Measurements from ENCODE around the gene CRADD. TPM values are rescaled to one million over a fixed set of nuclear protein-coding genes. Genes with fewer than 3 reads are reported as not detected.

The CRADD gene
- total RNA-seq, 1 donor from 2014 or later: 17.1 TPM

DNA sequence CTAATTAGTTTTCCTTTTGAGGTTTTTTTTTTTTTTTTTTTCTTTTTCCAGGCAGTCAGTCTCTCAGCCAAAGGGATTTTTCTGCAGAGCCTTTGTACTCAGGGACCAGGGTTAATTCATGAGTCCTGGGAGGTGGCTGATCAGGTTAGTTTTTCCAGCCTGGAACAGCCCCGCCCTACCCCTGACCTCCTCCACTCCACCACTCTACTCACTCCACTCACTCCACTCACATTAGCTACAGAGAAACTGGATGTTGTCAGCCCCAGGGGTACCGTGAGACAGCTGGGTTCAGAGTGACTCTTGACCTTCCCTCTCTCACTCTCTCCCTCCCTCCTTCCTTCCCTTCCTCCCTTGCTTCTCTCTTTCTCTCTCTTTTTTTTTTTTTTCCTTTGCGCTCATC is 161.0 kb downstream of the CRADD start:
- H3K4me1 ChIP-seq: no peaks in the 10 kb centered on the region
- no peak for DNase-seq
- H3K9me3 ChIP-seq: no peaks in the 10 kb centered on the region
- no peak overlapping the region for H3K4me3 ChIP-seq
- no peak overlapping the region for H3K27ac ChIP-seq
- peak; percentile 64 for ATAC-seq
- H3K27me3 ChIP-seq: no peaks in the 10 kb centered on the region
- TF ChIP-seq, protein P1, sequence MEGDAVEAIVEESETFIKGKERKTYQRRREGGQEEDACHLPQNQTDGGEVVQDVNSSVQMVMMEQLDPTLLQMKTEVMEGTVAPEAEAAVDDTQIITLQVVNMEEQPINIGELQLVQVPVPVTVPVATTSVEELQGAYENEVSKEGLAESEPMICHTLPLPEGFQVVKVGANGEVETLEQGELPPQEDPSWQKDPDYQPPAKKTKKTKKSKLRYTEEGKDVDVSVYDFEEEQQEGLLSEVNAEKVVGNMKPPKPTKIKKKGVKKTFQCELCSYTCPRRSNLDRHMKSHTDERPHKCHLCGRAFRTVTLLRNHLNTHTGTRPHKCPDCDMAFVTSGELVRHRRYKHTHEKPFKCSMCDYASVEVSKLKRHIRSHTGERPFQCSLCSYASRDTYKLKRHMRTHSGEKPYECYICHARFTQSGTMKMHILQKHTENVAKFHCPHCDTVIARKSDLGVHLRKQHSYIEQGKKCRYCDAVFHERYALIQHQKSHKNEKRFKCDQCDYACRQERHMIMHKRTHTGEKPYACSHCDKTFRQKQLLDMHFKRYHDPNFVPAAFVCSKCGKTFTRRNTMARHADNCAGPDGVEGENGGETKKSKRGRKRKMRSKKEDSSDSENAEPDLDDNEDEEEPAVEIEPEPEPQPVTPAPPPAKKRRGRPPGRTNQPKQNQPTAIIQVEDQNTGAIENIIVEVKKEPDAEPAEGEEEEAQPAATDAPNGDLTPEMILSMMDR (IDR thresholded peaks at IDR 0.05): no peak
- H3K36me3 ChIP-seq: no peaks in the 10 kb centered on the region
- intact Hi-C loops (cut with DNase I): no loop called here

DNA sequence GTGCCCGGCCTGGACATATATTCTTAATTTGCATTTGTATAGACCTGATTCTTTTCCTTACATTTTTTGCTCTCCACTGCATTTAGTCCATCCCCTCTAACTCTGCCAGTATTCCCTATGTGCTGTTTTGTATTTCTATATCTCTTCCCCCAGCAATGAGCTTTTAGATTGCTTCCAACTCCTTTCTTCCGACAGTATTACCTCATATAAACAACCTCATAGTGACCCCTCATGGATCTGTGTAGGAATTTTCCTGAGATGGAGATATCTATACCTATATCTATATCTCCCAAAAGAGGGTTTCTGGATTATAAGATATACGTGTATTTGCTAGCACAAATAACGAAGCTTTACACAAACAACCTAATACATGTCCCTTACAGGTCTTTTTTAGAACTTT is 161.9 kb downstream of the CRADD start:
- Histone ChIP-seq H3K4me3 (no peak overlapping the region), H3K9me3 (no peaks in the 10 kb centered on the region), H3K27ac (no peak overlapping the region), H3K27me3 (no peaks in the 10 kb centered on the region), H3K36me3 (no peaks in the 10 kb centered on the region), H3K4me1 (no peaks in the 10 kb centered on the region)
- intact Hi-C loops (cut with DNase I): no loop called here
- no peak for ATAC-seq
- TF ChIP-seq, protein P1 (IDR thresholded peaks at IDR 0.05): no peak
- DNase-seq: no peak

DNA sequence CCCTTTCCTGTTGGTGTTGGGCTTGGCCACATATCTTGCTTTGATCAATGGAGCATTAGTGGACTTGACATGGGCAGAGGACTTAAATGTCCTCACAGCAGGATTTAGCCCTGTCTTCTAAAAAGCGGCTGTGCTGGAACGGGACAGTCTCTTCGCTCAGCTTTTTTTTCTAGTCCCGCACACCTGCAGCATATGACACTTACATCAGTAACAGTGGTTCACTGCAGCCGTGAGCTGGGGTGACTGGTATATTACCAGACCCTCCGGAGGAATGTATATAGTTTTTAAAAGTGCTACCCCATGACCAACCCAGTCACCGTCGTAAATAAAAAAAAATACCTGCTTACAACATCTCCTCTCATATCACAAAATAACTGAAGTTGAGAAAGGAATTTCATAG is 164.5 kb downstream of the CRADD start:
- Histone ChIP-seq H3K9me3 (no peaks in the 10 kb centered on the region), H3K27me3 (no peaks in the 10 kb centered on the region), H3K36me3 (no peaks in the 10 kb centered on the region), H3K27ac (no peak overlapping the region), H3K4me3 (no peak overlapping the region), H3K4me1 (no peaks in the 10 kb centered on the region)
- intact Hi-C loops (cut with DNase I): no loop called here
- TF ChIP-seq, protein P1 (IDR thresholded peaks at IDR 0.05): no peak
- ATAC-seq (no peak), DNase-seq (no peak)

DNA sequence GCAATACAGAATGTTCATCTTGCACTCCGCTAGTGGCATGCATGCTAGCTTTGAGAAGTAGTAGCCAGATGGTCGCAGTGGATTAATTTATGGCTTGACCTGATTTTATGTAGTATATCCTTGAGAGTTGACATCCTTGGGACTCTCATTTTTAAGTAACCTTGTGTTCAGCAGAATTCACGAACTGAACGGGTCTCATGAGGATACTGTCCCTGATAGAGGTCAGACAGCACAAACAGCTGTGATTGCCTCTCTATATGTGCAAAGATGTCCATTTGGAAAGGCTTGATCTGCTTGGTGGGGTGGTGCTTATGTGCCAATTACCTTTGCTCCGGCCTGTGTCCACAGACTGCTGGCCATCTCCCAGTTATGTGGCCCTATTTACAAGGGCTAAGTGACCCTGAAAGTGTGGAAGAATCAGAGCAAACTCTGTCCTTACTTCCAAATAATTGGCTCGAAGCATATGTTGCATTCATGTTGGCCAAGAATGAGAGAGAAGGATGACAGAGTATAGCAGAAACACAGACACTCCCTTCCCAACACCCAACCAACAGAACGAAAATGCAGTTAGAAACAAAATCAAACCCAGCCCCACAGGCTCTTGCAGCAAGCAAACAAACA is 167.1 kb downstream of the CRADD start:
- H3K9me3 ChIP-seq: no peaks in the 10 kb centered on the region
- no peak overlapping the region for H3K4me3 ChIP-seq
- no peaks in the 10 kb centered on the region for H3K27me3 ChIP-seq
- ATAC-seq (no peak), DNase-seq (no peak)
- intact Hi-C loops (cut with DNase I): no loop called here
- no peaks in the 10 kb centered on the region for H3K36me3 ChIP-seq
- TF ChIP-seq, protein P1 (IDR thresholded peaks at IDR 0.05): no peak
- H3K4me1 ChIP-seq: no peaks in the 10 kb centered on the region
- H3K27ac ChIP-seq: no peak overlapping the region

DNA sequence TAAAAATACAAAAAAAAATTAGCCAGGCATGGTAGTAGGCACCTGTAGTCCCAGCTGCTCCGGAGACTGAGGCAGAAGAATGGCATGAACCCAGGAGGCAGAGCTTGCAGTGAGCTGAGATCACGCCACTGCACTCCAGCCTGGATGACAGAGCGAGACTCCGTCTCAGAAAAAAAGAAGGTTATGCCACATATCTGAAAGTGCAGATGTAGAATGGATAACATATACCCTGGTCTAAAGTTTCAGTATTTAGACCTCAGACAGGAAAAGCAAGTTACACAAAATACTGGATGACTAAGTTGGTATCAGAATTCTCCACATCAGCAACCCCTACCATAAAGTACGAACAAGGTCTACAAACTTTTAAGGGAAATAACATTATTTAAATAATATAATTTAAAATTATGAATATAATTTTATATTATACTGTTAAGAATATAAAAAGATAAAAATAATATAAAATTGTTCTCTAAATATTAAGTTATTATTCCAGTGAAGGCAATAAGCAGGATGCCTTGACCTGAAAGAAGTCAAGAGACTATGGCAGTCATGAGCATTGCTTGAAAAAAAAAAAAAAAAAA is 169.9 kb downstream of the CRADD start:
- no peak overlapping the region for H3K27ac ChIP-seq
- ATAC-seq (no peak), DNase-seq (no peak)
- H3K27me3 ChIP-seq: no peaks in the 10 kb centered on the region
- no peaks in the 10 kb centered on the region for H3K9me3 ChIP-seq
- no peak overlapping the region for H3K4me3 ChIP-seq
- H3K36me3 ChIP-seq: no peaks in the 10 kb centered on the region
- H3K4me1 ChIP-seq: no peaks in the 10 kb centered on the region
- intact Hi-C loops (cut with DNase I): no loop called here
- TF ChIP-seq, protein P1 (IDR thresholded peaks at IDR 0.05): no peak

Measured in upper lobe of right lung (tissue), 1 donor.